ENCODE measurements around the gene FXYD4. TPM values are rescaled to one million over a fixed set of nuclear protein-coding genes. Genes with fewer than 3 reads are reported as not detected.
"Not testable (repeated sequence)": the region's sequence is repeated elsewhere in the genome, so short reads cannot be mapped to it uniquely, and the experiment has no call there.

FXYD4 gene
- total RNA-seq, 1 donor from 2014 or later: not detected

DNA sequence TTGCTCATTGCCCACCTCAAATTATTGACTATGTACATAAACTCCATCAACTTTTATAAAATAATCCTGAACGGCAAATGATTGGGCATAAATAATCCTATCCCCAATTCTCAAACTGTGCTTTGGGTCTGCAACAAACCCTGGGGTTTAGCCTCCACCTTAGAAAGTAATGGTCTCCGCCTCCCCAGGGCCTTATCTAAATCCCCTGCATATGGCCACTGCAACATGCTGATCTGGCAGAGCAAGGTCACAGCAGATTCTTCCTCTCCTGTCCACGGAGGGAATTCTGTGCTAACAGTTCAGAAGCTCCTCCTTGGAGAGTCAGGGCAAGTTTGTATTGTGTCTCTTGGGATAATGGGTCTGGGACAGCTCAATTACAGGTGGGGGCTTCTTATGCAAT lies 18.4 kb downstream of the FXYD4 start:
- no peak overlapping the region for H3K4me3 Mint-ChIP-seq

DNA sequence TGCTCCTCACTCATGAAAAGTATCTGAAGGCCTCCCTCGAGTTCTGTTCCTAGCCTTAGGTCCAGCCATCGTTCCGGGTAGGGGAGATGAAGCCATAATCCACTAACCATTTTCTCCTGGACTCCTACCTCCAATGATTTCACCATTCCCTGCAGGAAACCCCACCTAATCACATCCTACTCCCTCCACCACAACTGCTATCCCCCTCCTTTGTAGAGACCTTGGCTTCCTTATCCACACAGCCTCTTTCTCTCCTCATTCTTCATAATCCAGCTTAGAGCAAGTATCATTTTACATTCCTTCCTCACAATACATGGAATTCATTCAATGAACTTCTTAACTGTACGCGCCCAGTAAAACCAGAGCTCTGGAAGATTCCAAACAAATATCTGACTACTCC lies 18.9 kb downstream of the FXYD4 start:
- Mint-ChIP-seq H3K4me1 (peaks cover 63% of the 10 kb centered on the region), H3K27me3 (no peaks in the 10 kb centered on the region), H3K36me3 (ENCODE audit: low read depth) (peaks cover 86% of the 10 kb centered on the region), H3K9me3 (no peaks in the 10 kb centered on the region), H3K27ac (peak overlapping the region; percentile 62), H3K4me3 (peak overlapping the region; percentile 19)
- no peak for DNase-seq
- intact Hi-C loops (cut with micrococcal nuclease): no loop called here

More for the DNA sequence above, 18.4 kb downstream of the FXYD4 start:
- peaks cover 83% of the 10 kb centered on the region for H3K36me3 Mint-ChIP-seq (ENCODE audit: low read depth)
- no peak overlapping the region for H3K27ac Mint-ChIP-seq
- no peaks in the 10 kb centered on the region for H3K27me3 Mint-ChIP-seq
- DNase-seq: no peak
- peaks cover 58% of the 10 kb centered on the region for H3K4me1 Mint-ChIP-seq
- intact Hi-C loops (cut with micrococcal nuclease): no loop called here
- H3K9me3 Mint-ChIP-seq: no peaks in the 10 kb centered on the region

DNA sequence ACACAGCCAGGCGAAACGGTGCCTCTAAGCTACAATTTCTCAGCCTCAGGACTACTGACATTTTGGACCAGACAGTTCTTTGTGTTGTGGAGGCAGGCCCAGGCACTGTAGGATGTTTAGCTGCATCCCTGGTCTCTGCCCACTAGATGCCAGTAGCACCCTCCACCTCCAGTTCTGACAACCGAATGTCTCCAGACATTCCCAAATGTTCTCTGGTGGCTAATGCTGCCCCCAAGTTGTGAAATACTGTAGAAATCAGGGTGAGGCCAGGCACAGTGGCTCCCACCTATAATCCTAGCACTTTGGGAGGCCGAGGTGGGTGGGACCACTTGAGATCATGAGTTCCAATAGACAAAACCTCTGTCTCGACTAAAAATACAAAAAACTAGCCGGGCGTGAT lies 19.3 kb downstream of the FXYD4 start:
- H3K27me3 Mint-ChIP-seq: no peaks in the 10 kb centered on the region
- peaks cover 67% of the 10 kb centered on the region for H3K4me1 Mint-ChIP-seq
- no peak for DNase-seq
- intact Hi-C loops (cut with micrococcal nuclease): no loop called here
- H3K4me3 Mint-ChIP-seq: no peak overlapping the region
- no peaks in the 10 kb centered on the region for H3K9me3 Mint-ChIP-seq
- H3K36me3 Mint-ChIP-seq (ENCODE audit: low read depth): peaks cover 86% of the 10 kb centered on the region
- H3K27ac Mint-ChIP-seq: no peak overlapping the region

DNA sequence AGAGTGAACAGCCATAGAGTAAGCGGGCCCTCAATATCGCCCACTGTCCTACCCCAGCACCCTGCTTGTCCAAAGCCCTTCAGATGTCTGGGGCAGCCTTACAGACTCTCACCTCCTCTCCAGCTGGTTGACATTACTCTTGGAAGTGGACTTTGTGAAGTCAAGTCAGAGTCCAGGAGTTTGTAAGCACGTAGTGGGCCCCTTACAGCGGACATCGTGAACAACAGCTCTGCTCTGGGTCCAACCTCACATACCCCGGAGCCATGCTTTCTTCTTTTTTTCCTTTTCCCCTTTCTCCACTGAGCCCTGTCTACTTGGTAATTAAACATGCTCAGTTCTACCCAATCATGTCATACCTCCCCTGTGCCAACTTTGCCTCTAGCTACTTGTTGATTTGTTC lies 20.1 kb downstream of the FXYD4 start:
- Mint-ChIP-seq H3K27me3 (no peaks in the 10 kb centered on the region), H3K4me3 (no peak overlapping the region), H3K36me3 (ENCODE audit: low read depth) (peaks cover 89% of the 10 kb centered on the region), H3K4me1 (peaks cover 72% of the 10 kb centered on the region), H3K27ac (no peak overlapping the region), H3K9me3 (no peaks in the 10 kb centered on the region)
- intact Hi-C loops (cut with micrococcal nuclease): no loop called here
- no peak for DNase-seq

DNA sequence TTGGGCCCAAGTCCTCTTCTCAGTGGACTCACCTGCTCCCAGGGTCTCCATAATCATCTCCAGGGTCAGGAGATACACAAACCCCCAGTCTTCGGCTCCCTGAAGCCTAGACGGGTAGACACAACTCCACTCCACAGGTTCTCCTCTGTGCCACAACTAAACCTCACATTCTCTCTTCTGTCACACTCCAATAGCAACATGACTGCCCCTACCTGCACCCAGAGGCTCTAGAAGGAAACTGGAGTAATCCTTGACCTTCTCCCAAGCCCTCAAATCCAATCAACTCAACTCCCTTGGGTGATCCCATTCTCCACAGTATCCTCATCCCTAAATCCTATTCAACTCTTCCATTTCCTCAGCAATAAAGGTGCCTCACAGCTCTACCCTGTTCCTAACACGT lies 21.3 kb downstream of the FXYD4 start:
- H3K36me3 Mint-ChIP-seq (ENCODE audit: low read depth): peaks cover 84% of the 10 kb centered on the region
- peak overlapping the region; percentile 18 for H3K4me3 Mint-ChIP-seq
- intact Hi-C loops (cut with micrococcal nuclease): no loop called here

DNA sequence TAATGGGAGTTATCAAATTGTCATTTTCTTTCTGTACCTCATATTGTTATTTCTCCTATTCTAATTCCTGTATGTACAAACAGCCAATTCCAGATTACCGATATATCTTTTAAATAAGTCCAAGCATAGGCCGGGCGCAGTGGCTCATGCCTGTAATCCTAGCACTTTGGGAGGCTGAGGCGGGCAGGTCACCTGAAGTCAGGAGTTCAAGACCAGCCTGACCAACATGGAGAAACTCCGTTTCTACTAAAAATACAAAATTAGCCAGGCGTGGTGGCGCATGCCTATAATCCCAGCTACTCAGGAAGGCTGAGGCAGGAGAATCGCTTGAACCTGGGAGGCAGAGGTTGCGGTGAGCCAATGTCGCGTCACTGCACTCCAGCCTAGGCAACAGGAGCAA lies 21.8 kb downstream of the FXYD4 start:
- Mint-ChIP-seq H3K27ac (peak overlapping the region; percentile 68), H3K36me3 (ENCODE audit: low read depth) (peaks cover 84% of the 10 kb centered on the region), H3K4me1 (peaks cover 68% of the 10 kb centered on the region)
- intact Hi-C loops (cut with micrococcal nuclease); H3K27me3 Mint-ChIP-seq; DNase-seq; H3K9me3 Mint-ChIP-seq; H3K4me3 Mint-ChIP-seq: not testable (repeated sequence)

More for the DNA sequence above, 21.3 kb downstream of the FXYD4 start:
- no peaks in the 10 kb centered on the region for H3K27me3 Mint-ChIP-seq
- peaks cover 65% of the 10 kb centered on the region for H3K4me1 Mint-ChIP-seq
- H3K9me3 Mint-ChIP-seq: no peaks in the 10 kb centered on the region
- peak overlapping the region; percentile 68 for H3K27ac Mint-ChIP-seq
- DNase-seq: no peak

DNA sequence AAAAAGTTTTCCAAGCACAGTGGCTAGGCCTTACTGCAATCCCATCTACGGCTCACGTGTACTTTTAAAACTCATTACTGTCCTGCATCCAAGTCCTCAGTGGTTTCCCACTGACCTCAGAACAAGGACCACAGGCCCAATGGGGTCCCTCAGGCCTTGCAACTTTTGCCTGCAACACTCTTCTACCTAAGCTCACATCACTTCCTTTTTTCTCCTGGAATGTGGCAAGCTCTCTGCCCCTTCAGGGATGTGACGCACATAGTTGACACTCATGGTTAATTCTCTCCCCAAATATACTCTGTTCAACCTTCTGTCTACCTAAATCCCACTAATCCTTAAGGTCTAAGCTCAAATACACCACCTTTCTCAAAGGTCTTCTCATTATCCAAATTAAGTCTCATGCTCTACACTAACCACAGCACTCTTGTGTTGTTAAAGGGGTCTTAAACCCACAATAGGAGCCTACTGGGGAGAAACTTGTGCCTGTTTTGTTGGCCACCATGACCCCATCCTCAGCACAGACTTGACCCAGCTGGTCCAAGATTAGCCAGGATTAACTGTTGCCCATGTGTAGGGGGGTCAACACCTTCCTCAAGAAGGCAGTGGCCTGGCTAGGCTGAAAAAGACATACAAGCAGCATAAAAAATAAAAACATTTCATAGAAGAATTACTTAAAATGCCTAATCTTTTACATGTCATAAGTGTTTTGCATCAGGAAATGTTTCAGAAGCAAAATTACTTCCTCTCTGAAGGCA lies 22.3 kb downstream of the FXYD4 start:
- no peak for DNase-seq
- Mint-ChIP-seq H3K27me3 (no peaks in the 10 kb centered on the region), H3K27ac (peak overlapping the region; percentile 63), H3K36me3 (ENCODE audit: low read depth) (peaks cover 81% of the 10 kb centered on the region), H3K4me1 (peaks cover 65% of the 10 kb centered on the region), H3K9me3 (no peaks in the 10 kb centered on the region), H3K4me3 (peak overlapping the region; percentile 6)
- intact Hi-C loops (cut with micrococcal nuclease): loop anchor here (2.0 kb wide), 1 partner anchor 31 kb away; no protein-coding TSS in a partner anchor

DNA sequence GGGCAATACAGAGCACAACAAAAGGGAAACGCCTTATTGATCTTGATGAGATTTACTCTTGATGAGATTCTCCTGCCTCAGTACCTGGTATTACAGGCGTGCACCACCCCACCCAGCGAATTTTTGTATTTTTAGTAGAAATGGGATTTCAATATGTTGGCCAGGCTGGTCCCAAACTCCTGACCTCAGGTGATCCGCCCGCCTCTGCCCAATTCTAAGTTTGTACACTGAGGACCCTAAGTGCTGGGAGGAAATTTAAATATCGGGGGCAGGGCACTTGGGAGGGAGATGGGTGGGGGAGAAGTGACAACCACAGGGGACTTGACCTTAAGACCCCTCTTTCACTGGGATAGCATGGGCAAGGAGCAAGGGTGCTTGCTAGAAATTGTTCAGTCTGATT lies 23.4 kb downstream of the FXYD4 start:
- H3K27me3 Mint-ChIP-seq: no peaks in the 10 kb centered on the region
- H3K4me1 Mint-ChIP-seq: peaks cover 70% of the 10 kb centered on the region
- H3K4me3 Mint-ChIP-seq: peak overlapping the region; percentile 90
- H3K9me3 Mint-ChIP-seq: no peaks in the 10 kb centered on the region
- peak overlapping the region; percentile 94 for H3K27ac Mint-ChIP-seq
- DNase-seq: no peak
- intact Hi-C loops (cut with micrococcal nuclease): loop anchor here (2.0 kb wide), 1 partner anchor 32 kb away; no protein-coding TSS in a partner anchor
- peaks cover 79% of the 10 kb centered on the region for H3K36me3 Mint-ChIP-seq (ENCODE audit: low read depth)

DNA sequence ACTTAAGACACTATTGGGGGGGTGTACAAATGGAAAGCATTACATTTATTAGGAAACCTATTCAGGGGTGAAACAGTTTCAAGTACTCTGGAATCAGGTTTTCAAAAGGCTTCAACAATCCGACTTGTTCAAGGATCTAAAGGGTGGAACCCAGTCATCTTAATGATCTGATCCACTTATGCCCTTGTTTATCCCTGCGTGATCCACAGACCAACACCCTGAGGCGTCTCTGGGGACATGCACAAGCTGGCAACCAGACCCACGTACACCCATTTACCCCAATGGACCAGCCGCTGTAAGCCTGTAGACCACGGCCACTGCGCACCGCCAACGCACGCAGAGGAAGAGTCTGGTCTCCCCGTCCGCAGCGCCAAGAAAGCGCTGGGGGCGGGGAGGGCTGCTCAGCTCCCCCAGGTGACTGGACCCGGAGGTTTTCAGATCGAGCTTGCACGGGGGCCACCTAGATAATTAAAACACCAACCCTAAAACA lies 24.2 kb downstream of the FXYD4 start:
- Mint-ChIP-seq H3K9me3 (no peaks in the 10 kb centered on the region), H3K4me1 (peaks cover 69% of the 10 kb centered on the region)

DNA sequence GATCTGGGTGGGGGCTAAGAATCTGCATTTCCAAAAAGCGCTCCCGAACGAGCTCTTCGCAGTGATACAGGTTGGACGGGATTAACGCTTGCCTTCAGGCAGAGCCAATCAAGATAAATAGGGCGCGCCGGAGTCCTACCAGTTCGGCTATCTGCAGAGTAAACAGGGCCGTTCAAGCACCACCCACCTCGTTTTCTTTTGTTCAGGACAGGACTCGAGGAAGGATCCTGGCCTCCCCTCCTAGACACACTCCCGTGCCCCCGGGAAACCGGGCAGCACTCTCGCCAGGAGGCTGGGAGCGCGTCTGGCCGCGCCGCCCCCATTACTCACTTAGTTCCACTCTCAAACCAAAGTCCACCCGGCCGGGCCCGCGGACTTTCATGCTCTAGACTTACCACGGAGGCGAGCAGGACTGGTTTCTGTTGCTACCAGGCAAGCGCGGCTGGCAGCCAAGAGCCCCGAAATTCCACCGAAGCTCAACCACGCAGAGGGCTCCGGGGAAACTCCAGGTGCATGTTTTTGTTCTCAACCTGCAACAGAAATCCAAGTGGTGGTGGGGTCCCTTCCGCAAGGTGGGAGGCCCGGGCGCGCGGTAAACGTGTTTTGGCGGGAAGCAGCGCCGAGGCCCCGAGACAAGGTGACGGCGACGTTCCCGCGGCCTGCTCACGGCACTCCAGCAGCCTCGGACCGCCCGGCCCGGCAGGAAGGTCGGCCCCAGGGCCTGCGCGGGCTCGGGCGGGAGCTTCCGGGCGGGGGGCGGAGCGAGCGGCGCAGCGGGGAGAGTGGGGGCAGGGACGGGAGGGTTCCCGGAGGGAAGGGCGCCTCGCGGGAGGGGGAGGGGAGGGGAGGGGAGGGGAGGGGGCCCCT lies 24.9 kb downstream of the FXYD4 start:
- no peaks in the 10 kb centered on the region for H3K9me3 Mint-ChIP-seq
- intact Hi-C loops (cut with micrococcal nuclease): no loop called here
- peak overlapping the region; percentile 94 for H3K27ac Mint-ChIP-seq
- H3K27me3 Mint-ChIP-seq: no peaks in the 10 kb centered on the region
- DNase-seq: peak; percentile 93
- peaks cover 71% of the 10 kb centered on the region for H3K4me1 Mint-ChIP-seq
- peak overlapping the region; percentile 90 for H3K4me3 Mint-ChIP-seq
- H3K36me3 Mint-ChIP-seq (ENCODE audit: low read depth): peaks cover 72% of the 10 kb centered on the region

More for the DNA sequence above, 24.2 kb downstream of the FXYD4 start:
- Mint-ChIP-seq H3K4me3 (peak overlapping the region; percentile 90), H3K27ac (peak overlapping the region; percentile 94), H3K27me3 (no peaks in the 10 kb centered on the region), H3K36me3 (ENCODE audit: low read depth) (peaks cover 75% of the 10 kb centered on the region)
- DNase-seq: no peak
- intact Hi-C loops (cut with micrococcal nuclease): loop anchor here (2.0 kb wide), 1 partner anchor 33 kb away; no protein-coding TSS in a partner anchor

DNA sequence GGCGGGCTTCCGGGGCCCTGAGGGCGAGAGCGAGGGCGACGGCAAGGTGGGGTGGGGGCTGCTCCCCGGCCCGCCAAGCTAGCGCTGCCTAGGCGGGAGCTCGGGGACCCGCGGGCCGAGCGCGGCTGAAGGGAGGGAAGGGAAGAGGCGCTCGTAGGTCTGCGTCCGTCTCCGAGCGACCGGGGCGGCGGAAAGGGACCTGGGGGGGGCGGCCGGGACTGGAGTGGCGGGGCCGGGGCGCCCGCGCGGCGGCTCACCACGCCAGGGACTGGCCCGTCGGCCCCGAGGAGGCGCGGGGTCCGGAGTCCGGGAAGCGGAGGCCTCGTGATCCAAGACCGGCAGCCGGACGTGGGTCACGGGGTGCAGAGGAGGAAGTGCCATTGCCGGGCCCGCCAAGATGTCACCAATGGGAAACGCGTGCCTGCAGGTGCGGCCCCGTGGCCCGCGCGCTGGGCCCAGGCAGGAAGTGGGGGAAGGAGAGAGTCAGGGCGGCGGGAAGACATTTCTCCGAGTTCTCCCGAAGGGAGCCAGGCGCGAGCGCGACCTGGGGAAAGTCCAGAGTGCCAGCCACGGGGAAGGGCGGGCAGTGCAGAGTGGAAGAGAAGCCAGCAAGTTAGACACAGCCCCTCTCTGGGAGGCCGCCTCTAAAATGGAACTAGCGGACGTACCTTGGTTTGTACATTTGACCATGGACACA lies 25.6 kb downstream of the FXYD4 start:
- Mint-ChIP-seq H3K27me3 (no peaks in the 10 kb centered on the region), H3K36me3 (ENCODE audit: low read depth) (peaks cover 70% of the 10 kb centered on the region), H3K27ac (peak overlapping the region; percentile 93), H3K4me3 (peak overlapping the region; percentile 90), H3K4me1 (peaks cover 72% of the 10 kb centered on the region), H3K9me3 (no peaks in the 10 kb centered on the region)
- peak; percentile 95 for DNase-seq
- intact Hi-C loops (cut with micrococcal nuclease): loop anchor here (1.0 kb wide), 3 partner anchors 10 to 39 kb away; no protein-coding TSS in a partner anchor

DNA sequence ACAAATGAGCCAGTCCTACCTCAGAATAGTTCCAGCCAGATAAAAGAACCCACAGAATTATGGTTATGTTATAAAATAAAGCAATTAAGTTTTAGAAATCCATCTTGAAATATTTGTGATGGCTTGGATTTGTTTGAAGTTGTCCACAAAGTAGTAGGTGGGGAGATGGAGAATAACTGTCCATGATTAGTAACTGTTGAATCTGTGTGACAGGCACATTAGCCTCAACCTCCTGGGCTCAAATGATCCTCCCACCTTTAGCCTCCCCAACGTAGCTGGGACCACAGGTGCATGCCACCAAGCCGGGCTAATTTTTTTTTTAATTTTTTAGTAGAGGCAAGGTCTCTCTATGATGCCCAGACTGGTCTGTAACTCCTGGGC lies 27.5 kb downstream of the FXYD4 start:
- Mint-ChIP-seq H3K36me3 (ENCODE audit: low read depth) (peaks cover 69% of the 10 kb centered on the region), H3K27ac (peak overlapping the region; percentile 85), H3K9me3 (no peaks in the 10 kb centered on the region), H3K4me1 (peaks cover 74% of the 10 kb centered on the region), H3K4me3 (peak overlapping the region; percentile 90), H3K27me3 (no peaks in the 10 kb centered on the region)
- DNase-seq: no peak
- intact Hi-C loops (cut with micrococcal nuclease): no loop called here

Measured in activated CD4-positive, alpha-beta T cell treated with anti-CD3 and anti-CD28 coated beads, Interleukin-2, amount 10 ng/mL, durations not matched to agents 24 days and 14 days (primary cell).